Measurements from ENCODE around the gene LRRC25. TPM values are rescaled to one million over a fixed set of nuclear protein-coding genes. Genes with fewer than 3 reads are reported as not detected.

Gene LRRC25
- total RNA-seq, 1 experiment from 2014 or later: not detected

DNA sequence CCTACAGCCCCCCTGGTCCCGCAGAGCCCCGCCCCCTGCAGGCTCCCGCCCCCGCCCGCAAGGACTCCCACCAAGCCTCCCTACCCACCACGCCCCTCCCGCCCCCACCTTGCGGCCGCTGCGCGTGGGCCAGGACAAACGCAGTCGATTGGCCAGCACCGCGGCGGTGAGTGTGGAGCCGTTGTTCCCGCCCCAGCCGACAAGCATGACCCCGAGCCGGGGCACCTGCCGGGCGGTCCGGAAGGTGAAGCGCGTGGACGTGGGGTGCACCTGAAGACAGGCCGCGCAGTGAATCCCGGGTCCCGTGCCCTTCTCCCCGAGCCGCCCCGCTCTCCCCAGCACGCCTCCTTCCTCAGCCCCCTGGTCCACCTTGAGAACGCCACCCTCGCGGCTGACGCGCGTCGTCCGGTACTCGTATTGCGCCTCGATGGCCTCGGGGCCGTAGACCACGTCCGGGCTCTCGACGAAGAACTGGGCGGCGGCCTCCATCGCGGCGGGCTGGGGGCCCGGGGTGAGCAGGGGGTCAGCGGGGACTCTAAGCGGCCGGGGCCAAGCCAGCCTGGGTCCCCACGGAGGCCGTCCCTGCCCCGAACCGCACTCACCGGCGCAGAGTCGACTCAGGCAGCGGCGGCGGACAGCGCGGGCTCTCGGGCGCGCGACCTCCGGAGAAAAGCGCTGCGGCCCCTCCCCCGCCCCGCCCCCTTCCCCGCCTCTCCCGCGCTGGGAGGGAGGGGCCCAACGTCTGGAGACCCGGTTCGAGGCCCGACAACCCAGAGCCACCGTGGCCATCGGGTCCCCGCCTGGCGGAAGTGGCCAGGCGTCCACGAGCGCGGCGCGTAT, 40.3 kb upstream of the LRRC25 start, which contains the start of gene ISYNA1:
ISYNA1 (minus strand) TSS at position 643 of the 840 bp plus-strand sequence; CDS start at position 489, 154 bp downstream.
- Histone ChIP-seq H3K36me3 (peaks cover 31% of the 10 kb centered on the region), H3K4me3 (no peak within 1 kb of the TSS), H3K9me3 (no peaks in the 10 kb centered on the region), H3K27me3 (no peaks in the 10 kb centered on the region)
- DNase-seq: no peak

DNA sequence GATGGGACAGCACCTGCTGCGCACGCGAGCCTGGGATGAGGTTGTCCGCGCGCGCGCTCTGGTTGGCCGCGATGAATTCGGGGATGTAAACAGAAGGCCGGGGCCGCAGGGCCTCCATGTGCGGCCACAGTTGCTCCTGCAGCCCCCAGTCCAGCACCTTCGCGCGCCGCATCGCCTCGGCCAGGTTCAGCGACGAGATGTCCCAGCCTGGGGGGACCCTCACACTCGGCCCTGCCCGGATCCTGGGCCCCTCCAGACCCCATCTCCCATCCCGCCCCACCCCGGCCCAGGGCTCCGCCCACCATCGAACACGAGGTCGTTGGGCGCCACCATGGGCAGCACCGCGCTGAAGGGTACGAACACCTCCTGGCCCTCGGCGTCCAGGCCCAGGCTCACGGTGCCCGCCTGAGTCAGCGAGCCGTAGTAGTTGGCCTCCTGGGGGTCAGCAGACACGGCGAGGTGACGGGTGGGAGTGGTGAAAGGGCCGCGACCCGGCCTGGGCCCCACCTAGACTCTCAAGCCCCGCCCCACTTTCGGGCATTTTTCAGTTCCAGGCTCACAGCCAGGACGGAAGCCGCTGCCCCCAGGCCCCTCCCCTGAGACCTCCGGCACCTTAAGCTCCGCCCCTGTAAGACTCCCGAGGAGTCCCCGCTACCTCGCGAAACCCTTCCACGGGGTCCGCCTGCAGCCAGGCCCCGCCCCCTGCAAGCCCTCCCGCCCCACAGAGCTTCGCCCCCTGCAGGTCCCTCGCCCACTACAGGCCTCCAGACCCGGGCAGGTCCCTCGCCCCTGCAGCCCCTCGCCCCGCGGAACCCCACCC, 39.5 kb upstream of the LRRC25 start:
- Histone ChIP-seq H3K4me3 (no peak overlapping the region), H3K9me3 (no peaks in the 10 kb centered on the region), H3K27me3 (no peaks in the 10 kb centered on the region), H3K36me3 (peaks cover 33% of the 10 kb centered on the region)
- no peak for DNase-seq

DNA sequence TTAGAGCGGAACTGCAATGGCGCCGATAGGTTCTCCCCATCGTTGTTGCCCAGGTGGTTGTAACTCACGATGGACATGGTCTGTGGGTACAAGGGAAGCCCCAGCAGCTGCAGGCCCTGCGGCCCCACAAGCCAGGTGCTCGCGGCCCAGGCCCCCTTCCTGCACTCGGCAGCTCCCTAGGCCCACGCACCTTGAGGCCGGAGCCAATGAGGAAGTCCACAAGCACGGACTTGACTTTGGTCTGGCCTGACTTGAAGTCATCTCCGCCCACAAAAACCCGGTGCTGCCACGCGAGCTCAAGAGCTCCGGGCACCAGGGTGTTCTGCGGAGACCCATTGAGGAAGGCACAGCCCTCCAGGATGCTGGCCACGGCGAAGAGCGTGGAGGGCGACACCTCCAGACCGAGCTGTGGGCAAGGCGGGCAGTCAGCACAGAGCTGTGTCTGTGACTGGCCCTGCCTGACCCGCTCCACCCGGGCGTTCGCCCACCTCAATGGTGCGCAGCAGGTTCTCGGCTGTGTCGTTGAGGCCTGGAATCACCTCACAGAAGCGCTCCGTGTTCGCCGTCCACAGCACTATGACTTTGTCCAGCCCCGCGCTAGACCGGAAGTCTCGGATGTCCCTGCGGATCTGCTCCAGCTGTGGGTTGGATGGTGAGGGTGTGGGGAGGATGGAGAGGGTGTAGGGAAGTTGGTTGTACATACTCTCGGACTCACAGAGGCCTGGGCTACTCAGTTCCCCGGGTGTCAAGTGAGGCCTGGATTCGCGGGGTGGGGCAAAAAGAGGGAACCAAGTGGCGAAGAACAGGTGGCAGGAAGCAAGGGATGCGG, 38.6 kb upstream of the LRRC25 start:
- Histone ChIP-seq H3K9me3 (no peaks in the 10 kb centered on the region), H3K4me3 (no peak overlapping the region), H3K36me3 (peaks cover 35% of the 10 kb centered on the region), H3K27me3 (no peaks in the 10 kb centered on the region)
- no peak for DNase-seq

DNA sequence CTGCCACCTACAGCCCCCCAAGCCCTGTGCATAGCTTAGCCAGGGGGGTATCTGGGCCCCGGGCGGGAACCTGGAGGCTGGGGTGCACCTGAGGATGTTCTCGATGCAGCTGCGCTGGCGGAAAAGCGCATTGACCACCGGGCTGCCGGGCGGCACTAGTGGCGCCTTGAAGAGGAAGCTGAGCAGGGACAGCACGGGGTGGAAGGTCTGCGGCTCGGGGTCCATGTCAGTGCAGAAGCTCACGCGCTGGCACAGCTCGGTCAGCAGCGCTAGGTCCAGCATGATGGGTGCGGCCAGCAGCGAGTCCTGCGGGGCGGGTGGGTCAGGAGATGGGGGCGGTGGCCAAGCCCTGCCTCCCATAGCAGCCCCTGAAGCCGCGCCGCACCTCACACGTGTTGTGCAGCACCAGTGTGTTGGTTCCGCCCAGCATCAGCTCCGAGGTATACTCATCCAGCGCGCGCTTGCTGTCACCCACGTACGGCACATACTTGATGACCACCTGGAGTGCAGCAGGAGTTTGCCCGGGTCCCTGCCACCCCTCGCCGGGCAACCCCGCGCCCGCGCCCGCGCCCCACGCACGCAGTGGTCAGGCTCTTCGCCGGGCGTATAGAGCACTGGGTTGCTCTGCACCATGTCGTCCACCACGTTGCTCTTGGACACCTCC, 37.9 kb upstream of the LRRC25 start:
- Histone ChIP-seq H3K36me3 (peaks cover 41% of the 10 kb centered on the region), H3K9me3 (no peaks in the 10 kb centered on the region), H3K27me3 (no peaks in the 10 kb centered on the region), H3K4me3 (no peak overlapping the region)
- no peak for DNase-seq

DNA sequence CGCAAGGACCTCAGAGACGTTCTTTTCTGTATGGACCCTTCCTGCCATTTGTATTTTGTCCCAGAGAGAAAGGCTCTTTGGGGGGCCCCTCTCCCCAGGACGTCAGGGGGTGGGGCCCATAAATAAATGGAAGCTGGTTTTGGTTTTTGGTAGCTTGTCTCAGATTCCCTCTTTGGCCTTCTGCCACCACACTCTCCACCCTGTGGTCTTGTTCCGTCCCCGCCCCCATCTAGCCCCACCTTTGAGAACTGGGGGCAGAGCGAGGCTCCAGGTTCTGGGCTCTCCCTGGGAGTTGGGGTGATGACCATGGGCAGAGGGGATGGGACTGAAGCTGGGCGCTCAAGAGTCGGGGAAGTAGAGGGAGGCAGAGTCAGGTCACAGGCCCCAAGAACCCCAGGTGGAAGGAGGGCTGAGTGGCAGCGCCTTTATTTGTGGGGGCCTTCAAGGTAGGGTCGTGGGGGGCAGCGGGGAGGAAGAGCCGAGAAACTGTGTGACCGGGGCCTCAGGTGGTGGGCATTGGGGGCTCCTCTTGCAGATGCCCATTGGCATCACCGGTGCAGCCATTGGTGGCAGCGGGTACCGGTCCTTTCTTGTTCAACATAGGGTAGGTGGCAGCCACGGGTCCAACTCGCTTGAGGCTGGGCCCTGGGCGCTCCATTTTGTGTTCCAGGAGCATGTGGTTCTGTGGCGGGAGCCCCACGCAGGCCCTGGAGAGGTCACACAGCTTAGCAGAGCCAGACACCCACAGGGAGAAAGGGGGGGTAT, 37.2 kb upstream of the LRRC25 start:
- Histone ChIP-seq H3K4me3 (no peak overlapping the region), H3K9me3 (no peaks in the 10 kb centered on the region), H3K36me3 (peaks cover 45% of the 10 kb centered on the region), H3K27me3 (no peaks in the 10 kb centered on the region)
- no peak for DNase-seq

DNA sequence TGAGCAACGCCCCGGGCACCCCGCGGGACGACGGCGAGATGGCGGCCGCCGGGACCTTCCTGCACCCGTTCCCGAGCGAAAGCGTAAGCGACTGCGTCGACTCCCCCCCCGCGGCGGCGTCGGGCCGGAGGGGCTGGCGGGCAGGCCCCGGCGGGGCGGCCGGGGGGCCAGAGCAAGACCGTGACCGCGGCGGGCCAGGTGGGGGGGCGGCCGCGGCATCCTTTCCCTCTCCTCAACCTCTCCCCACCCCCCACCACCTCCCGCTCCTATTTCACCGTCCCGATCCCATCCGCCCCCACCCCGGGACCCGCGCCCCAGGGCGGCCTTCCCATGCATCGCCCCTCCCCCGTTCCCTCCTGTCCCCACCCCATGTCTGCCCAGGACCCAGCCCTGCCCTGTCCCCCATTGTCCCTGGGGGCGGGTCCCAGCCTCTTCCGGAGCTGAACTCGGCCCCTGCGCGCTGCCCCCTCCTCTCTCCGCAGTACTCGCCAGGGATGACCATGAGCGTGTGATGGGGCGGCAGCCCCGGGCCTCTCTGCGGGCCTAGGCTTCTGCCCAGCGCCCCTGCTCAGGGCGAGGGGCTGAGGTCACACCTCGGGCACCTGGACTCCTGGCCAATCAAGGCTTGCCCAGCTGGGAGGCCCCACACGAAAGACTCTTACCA, 36.4 kb upstream of the LRRC25 start:
- no peak for DNase-seq
- no peak overlapping the region for H3K4me3 ChIP-seq
- no peaks in the 10 kb centered on the region for H3K9me3 ChIP-seq
- no peaks in the 10 kb centered on the region for H3K27me3 ChIP-seq
- peaks cover 50% of the 10 kb centered on the region for H3K36me3 ChIP-seq

DNA sequence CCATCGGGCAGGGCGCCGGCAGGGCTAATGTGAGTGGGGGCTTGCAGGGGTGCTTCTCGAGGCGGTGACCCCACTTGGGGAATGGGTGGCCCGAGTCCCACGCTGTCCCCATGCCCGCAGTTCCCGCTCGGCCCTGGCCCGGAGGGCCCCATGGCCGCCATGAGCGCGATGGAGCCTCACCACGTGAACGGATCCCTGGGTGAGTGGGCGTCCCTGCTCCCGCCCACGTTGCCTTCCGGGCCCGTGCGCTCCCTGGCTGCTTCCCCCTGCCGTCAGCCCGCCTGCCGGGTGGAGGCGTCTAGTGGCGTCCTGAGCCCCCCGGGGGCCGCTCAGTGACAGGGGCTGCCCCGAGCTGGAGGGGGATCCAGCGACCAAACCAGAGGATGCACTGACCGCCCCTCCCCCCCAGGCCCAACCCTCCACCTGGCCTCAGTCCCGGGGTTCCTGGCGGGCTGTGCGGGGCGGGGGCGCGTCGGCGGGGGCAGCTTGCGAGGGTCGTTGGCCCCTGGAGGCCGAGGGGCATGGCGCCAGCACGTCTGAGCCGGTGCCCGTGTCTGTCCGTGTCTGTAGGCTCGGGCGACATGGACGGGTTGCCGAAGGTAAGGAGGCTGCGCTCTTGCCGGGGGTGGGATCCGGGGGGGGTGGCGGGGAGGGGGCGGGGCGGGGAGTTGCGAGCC, 35.7 kb upstream of the LRRC25 start:
- no peak for DNase-seq
- H3K27me3 ChIP-seq: no peaks in the 10 kb centered on the region
- peaks cover 56% of the 10 kb centered on the region for H3K36me3 ChIP-seq
- H3K4me3 ChIP-seq: no peak overlapping the region
- no peaks in the 10 kb centered on the region for H3K9me3 ChIP-seq

DNA sequence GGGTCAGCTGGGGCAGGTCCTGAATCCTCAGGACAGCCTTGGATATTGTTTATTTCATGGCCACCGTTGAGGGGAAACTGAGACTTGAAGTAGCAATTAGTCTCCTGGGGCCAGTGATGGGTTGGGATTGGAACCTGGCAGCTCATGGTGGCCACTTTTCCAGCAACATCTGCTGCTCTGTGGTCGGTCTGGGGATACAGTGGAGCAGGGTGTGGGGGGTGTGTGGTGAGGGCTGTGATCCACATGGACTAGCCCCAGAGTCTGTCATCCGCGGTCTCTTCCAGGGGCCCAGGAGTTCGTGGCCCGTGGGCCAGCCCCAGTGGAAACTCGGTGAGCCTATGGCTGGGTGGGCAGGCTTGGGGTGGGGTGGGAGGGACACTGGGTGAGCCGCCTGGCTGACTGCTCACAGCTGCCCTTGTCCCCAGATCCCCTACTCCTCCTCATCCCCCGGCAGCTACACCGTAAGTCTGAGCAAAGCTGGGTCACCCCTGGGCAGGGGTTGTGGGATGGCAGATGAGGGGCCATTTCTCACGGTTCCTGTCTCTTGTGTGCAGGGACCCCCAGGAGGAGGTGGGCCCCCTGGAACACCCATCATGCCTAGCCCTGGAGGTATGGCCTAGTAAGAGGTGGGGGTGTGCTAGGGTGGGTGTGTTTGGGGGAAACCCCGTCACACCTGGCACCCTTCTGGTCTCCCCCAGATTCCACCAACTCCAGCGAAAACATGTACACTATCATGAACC, 35.0 kb upstream of the LRRC25 start:
- no peak overlapping the region for H3K4me3 ChIP-seq
- H3K36me3 ChIP-seq: peaks cover 60% of the 10 kb centered on the region
- H3K27me3 ChIP-seq: no peaks in the 10 kb centered on the region
- no peak for DNase-seq
- no peaks in the 10 kb centered on the region for H3K9me3 ChIP-seq

DNA sequence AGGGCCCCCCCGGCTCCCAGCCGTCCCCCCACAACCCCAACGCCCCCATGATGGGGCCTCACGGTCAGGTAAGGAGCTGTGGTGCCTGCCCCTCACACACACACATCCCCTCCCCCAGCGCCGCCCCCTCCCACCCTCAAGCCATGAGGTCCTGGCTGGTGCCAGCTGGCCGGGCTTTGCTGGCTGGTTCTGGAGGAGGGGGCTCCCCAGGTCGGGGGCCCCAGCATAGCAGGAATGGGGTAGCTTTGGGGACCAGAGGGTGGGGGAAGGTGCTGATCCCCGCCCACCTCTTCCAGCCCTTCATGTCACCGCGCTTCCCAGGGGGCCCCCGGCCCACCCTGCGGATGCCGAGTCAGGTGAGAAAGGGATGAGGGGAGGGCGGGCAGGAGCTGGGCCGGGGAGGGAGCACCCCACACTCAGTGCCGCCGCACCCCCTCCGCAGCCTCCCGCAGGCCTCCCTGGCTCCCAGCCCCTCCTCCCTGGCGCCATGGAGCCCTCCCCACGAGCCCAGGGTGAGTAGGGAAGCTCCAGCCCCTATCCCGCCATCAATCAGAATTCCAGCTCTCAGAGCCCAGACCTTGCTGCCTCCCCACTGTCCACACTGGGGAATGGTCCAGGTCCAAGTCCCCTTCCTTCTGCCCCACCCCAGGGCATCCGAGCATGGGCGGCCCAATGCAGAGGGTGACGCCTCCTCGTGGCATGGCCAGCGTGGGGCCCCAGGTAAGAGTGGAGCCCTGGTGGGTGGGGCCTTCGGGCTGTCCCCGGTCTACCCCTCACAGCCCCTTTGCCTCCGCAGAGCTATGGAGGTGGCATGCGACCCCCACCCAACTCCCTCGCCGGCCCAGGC, 34.2 kb upstream of the LRRC25 start:
- no peak overlapping the region for H3K4me3 ChIP-seq
- no peaks in the 10 kb centered on the region for H3K9me3 ChIP-seq
- DNase-seq: no peak
- no peaks in the 10 kb centered on the region for H3K27me3 ChIP-seq
- H3K36me3 ChIP-seq: peaks cover 68% of the 10 kb centered on the region

DNA sequence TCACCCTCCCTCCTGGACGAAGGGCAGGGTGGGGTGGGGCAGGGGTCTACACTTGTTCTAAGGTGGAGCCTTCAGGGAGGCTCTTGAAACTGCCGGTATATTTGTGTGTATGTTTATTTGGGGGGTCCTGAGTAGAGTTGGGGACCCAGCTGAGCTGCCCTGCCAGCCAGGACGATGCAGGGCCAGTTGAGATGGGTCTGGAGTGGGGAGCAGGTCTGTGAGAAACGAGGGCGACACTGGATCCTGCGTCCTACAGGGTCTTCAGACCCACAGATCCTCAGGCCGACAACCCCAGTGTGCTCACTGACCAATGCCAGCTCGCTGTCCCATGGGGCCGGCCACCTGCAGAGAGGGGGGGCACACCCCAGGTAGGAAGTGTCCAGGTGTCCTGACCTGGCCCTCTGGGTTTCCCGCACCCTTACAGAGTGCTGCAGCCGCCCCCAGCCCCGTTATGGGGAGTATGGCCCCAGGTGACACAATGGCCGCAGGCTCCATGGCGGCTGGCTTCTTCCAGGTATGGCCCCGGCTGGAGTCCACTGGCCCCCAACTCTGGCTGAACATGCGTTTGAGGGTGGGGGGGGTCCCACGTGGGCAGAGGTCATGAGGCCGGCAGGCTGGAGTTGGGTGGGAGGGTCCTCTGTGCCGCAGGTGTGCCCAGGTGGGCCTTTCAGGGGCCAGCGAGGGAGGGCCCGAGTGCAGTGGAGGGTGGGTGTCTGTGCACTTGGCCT, 33.2 kb upstream of the LRRC25 start:
- Histone ChIP-seq H3K36me3 (peaks cover 65% of the 10 kb centered on the region), H3K9me3 (no peaks in the 10 kb centered on the region), H3K27me3 (no peaks in the 10 kb centered on the region), H3K4me3 (no peak overlapping the region)
- DNase-seq: no peak

DNA sequence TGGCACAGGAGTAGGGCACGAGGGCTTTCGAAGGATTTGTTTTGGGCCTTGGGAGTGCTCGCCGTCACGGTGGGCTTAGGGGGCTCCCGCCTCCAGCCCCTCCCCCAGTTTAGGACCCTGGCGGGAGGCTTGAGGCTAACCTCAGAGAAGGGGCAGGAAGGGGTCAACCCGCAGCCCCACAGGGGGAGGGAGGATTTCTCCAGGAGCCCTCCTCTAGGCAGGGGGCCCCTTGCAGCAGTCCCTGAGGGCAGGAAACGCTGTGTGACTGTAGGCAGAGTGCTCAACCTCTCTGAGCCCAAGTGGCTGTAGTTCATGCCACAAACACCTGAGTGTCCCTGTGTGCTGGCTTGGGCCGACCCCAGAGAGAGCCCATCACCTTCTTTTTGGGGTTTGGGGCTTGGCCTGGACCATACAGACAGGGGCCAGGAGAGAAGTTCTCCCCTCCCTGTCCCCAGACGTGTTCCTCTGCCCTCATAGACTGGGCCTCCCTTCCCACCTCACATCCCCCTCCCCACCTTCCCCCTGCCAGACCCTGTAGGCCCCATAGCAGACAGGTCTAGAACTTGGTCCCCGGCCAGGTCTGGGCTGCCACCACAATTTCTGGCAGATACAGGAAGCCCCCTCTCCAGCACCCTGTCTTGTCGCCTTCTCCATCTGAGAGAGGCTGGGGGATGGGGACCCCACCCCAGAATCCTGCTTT, 32.4 kb upstream of the LRRC25 start:
- no peaks in the 10 kb centered on the region for H3K9me3 ChIP-seq
- H3K27me3 ChIP-seq: no peaks in the 10 kb centered on the region
- no peak for DNase-seq
- peaks cover 62% of the 10 kb centered on the region for H3K36me3 ChIP-seq
- no peak overlapping the region for H3K4me3 ChIP-seq

All from MG63 (cell line).